Measurements from ENCODE around the gene SND1.

Gene SND1

DNA sequence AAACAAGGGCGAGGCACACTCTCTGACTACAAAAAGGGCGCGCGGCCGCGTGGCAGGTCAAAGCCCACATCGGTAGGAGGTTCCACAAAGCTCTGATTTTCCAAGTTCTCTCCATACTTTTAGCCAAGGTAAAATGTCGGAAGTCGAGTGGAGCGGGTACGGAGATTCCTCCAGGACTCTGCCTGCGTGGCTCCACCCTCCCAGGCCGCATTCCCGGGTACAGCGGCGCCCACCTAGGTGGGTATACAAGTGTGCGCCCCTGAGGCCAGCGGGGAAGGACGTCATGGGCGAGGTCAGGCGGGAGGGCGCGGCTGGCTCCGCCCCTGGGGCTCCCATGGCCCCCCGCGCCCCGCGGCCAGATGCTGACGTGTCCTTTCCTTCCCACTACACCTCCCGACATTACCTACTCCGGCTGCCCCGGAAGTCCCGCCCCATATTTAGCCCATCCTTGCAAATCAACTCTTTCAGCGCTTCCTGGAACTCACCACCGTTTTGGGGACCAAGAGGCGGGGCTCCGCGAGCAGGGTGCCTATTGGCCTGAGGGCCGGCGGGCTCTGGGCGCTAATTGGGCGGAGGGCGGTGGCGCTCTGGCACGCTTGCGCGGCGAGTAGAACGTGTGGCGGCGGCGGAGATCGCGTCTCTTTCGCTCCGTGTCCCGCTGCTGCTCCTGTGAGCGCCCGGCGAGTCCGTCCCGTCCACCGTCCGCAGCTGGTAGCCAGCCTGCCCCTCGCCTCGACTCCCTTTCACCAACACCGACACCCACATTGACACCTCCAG lies at the start of gene SND1:
Gene SND1 (plus strand): TSS at position 639 of the 777 bp plus-strand sequence. CDS start 180 bp downstream, outside the sequence.
- Histone ChIP-seq H3K9me3 (ENCODE audit: low read depth, low read length) (no peaks in the 10 kb centered on the region), H3K27ac (peak within 1 kb of the TSS; percentile 44), H3K9ac (ENCODE audit: insufficient read length) (peak within 1 kb of the TSS; percentile 84), H3K36me3 (ENCODE audit: insufficient read depth, low read length) (0 out of 2 replicates have a peak, but pooled peaks cover 9% of the 10 kb centered on the region), H3K4me3 (peak within 1 kb of the TSS; percentile 96)
- peak; percentile 89 for DNase-seq (ENCODE audit: low read depth, low spot score)
- TF ChIP-seq POLR2AphosphoS5 (IDR thresholded peaks at IDR 0.05; ENCODE audit: borderline replicate concordance, low read depth, low read length): peak; percentile 84
- TF ChIP-seq EZH2 (IDR thresholded peaks at IDR 0.05): no peak
- TF ChIP-seq FOXP2 (optimal IDR thresholded peaks at IDR 0.05; ENCODE audit: control extremely low read depth, extremely low read length, insufficient read depth): peak; percentile 56

DNA sequence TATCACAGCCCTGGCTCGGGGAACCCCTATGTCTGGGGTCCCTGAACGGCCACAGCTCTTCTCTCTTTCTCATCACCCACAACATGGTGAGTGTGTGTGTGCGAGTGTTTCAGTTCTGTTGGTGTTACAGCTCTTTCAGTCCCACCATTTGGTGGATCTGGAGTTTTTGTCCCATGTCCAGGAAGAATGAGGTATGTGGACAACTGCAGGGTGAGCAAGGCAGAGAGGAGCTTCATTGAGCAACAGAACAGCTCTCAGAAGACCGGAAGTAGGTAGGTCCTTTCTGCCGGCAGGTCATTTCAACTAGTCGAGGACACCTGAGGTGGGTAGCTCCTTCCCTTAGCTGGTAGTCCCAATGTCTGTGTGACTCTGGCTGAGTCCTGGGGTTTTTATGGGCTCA lies 43.5 kb upstream of the SND1 start:
- Histone ChIP-seq H3K36me3 (ENCODE audit: insufficient read depth, low read length) (no peaks in the 10 kb centered on the region), H3K4me3 (no peak overlapping the region), H3K9ac (ENCODE audit: insufficient read length) (no peak overlapping the region), H3K27ac (no peak overlapping the region), H3K9me3 (ENCODE audit: low read depth, low read length) (no peaks in the 10 kb centered on the region)
- DNase-seq (ENCODE audit: low read depth, low spot score): no peak
- TF ChIP-seq POLR2AphosphoS5 (IDR thresholded peaks at IDR 0.05; ENCODE audit: borderline replicate concordance, low read depth, low read length) (no peak), EZH2 (IDR thresholded peaks at IDR 0.05) (no peak), FOXP2 (optimal IDR thresholded peaks at IDR 0.05; ENCODE audit: control extremely low read depth, extremely low read length, insufficient read depth) (no peak)

DNA sequence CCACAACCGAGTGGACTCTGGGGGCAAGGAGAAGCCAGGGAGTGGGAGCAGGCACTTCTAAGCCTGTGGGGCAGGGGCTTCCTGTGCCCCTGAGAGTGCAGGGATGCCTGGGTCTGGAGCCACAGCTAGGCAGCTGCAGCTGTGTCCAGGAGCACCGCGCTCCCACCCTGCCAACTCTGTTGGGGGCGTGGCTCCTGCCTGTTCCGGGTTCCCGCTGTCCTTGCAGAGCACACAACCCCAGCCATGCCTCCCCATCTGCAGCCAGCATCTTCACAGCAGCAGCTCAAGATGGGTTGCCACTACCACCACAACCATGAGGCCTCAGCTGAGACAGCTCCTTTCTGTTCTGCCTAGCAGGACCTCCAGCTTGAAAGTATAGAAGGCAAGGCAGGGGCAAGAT lies 42.7 kb upstream of the SND1 start:
- Histone ChIP-seq H3K9ac (ENCODE audit: insufficient read length) (no peak overlapping the region), H3K4me3 (no peak overlapping the region), H3K27ac (no peak overlapping the region), H3K36me3 (ENCODE audit: insufficient read depth, low read length) (no peaks in the 10 kb centered on the region), H3K9me3 (ENCODE audit: low read depth, low read length) (no peaks in the 10 kb centered on the region)
- no peak for DNase-seq (ENCODE audit: low read depth, low spot score)
- no peak for TF ChIP-seq FOXP2 (optimal IDR thresholded peaks at IDR 0.05; ENCODE audit: control extremely low read depth, extremely low read length, insufficient read depth)
- no peak for TF ChIP-seq POLR2AphosphoS5 (IDR thresholded peaks at IDR 0.05; ENCODE audit: borderline replicate concordance, low read depth, low read length)
- TF ChIP-seq EZH2 (IDR thresholded peaks at IDR 0.05): no peak

DNA sequence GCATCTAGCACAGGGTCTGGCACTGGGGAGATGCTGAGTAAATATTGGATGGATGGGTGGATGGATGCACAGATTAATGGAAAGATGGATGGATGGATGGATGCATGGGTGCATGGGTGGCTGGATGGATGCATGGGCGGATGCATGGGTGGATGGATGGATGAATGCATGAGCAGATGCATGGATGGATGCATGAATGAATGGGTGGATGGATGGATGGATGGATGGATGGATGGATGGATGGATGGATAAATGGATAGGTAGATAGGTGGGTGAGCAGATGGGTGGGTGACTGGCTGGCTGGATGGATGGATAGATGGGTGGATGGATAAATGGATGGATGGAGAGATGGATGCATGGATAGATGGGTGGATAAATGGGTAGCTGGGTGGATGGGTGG lies 39.7 kb upstream of the SND1 start:
- TF ChIP-seq POLR2AphosphoS5 (IDR thresholded peaks at IDR 0.05; ENCODE audit: borderline replicate concordance, low read depth, low read length): no peak
- no peak for TF ChIP-seq FOXP2 (optimal IDR thresholded peaks at IDR 0.05; ENCODE audit: control extremely low read depth, extremely low read length, insufficient read depth)
- TF ChIP-seq EZH2 (IDR thresholded peaks at IDR 0.05): no peak
- no peak overlapping the region for H3K4me3 ChIP-seq
- H3K36me3 ChIP-seq (ENCODE audit: insufficient read depth, low read length): no peaks in the 10 kb centered on the region
- H3K9me3 ChIP-seq (ENCODE audit: low read depth, low read length): no peaks in the 10 kb centered on the region
- DNase-seq (ENCODE audit: low read depth, low spot score): no peak
- H3K27ac ChIP-seq: no peak overlapping the region
- no peak overlapping the region for H3K9ac ChIP-seq (ENCODE audit: insufficient read length)

DNA sequence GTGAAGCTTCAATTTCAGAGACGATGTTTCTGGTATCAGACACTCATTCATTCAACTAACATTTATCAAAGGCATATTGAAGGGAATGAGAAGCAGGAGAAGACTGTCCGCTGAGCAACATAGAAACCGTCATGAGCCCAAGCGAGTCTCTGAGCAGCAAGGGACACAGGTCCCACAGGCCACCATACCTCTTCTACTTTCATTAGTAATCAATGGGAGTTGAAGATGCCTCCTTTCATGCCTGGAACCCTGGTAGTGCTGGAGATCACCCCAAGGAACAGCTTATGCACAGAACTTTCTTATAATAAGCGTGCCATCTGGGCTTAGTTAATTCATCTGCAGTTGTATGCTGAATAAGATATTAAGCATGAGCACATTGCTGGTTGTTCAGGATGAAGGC lies 35.3 kb upstream of the SND1 start:
- Histone ChIP-seq H3K36me3 (ENCODE audit: insufficient read depth, low read length) (no peaks in the 10 kb centered on the region), H3K9me3 (ENCODE audit: low read depth, low read length) (no peaks in the 10 kb centered on the region), H3K4me3 (no peak overlapping the region), H3K27ac (no peak overlapping the region), H3K9ac (ENCODE audit: insufficient read length) (no peak overlapping the region)
- TF ChIP-seq EZH2 (IDR thresholded peaks at IDR 0.05): no peak
- no peak for TF ChIP-seq FOXP2 (optimal IDR thresholded peaks at IDR 0.05; ENCODE audit: control extremely low read depth, extremely low read length, insufficient read depth)
- no peak for TF ChIP-seq POLR2AphosphoS5 (IDR thresholded peaks at IDR 0.05; ENCODE audit: borderline replicate concordance, low read depth, low read length)
- DNase-seq (ENCODE audit: low read depth, low spot score): no peak

DNA sequence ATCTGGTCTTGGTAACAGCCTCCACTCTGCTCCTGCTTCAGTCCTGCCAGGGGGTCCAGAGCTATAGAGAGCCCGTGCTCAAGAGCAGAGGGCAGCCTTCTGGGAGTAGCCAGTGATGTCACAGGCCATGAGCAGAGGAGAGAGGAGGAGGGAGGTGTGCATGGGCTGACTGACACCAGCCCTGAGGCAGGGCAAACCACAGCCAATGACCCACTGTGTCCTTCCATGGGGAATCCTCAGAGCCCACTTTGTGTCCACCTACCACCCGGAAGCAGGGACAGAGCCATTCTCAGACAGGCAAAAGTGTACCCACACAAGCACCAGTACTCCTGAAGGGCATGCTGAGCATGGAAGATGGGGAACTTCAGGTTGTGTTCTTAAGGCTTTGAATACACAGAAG lies 34.0 kb upstream of the SND1 start, which contains the start of gene PAX4:
Gene PAX4 (minus strand): TSS at position 101 of the 400 bp plus-strand sequence. CDS start 2,214 bp downstream, outside the sequence.
- H3K4me3 ChIP-seq: no peak within 1 kb of the TSS
- no peak within 1 kb of the TSS for H3K27ac ChIP-seq
- no peak within 1 kb of the TSS for H3K9ac ChIP-seq (ENCODE audit: insufficient read length)
- no peaks in the 10 kb centered on the region for H3K36me3 ChIP-seq (ENCODE audit: insufficient read depth, low read length)
- no peaks in the 10 kb centered on the region for H3K9me3 ChIP-seq (ENCODE audit: low read depth, low read length)
- TF ChIP-seq FOXP2 (optimal IDR thresholded peaks at IDR 0.05; ENCODE audit: control extremely low read depth, extremely low read length, insufficient read depth) (no peak), EZH2 (IDR thresholded peaks at IDR 0.05) (no peak), POLR2AphosphoS5 (IDR thresholded peaks at IDR 0.05; ENCODE audit: borderline replicate concordance, low read depth, low read length) (no peak)
- DNase-seq (ENCODE audit: low read depth, low spot score): no peak

DNA sequence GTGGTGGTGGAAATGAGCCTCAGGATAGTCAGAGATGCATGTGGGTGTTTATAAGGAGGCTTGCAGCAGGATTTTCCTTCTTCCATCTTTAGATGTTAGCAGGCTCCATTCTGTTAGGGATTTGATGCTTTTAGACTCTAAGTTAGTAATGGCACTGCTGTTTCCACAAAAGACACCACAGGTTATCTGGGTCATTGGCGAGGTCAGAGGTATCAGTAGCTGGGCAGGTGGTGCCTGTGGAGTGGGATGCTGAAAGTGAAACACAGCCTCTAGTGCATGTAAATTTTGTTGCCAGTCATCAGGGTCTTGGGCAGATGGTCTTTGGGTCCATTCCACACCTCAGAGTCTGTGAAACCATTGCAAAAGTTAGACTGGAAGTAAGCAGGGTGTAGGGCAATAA lies 33.2 kb upstream of the SND1 start:
- Histone ChIP-seq H3K4me3 (no peak overlapping the region), H3K36me3 (ENCODE audit: insufficient read depth, low read length) (no peaks in the 10 kb centered on the region), H3K27ac (no peak overlapping the region), H3K9me3 (ENCODE audit: low read depth, low read length) (no peaks in the 10 kb centered on the region), H3K9ac (ENCODE audit: insufficient read length) (no peak overlapping the region)
- DNase-seq (ENCODE audit: low read depth, low spot score): no peak
- TF ChIP-seq POLR2AphosphoS5 (IDR thresholded peaks at IDR 0.05; ENCODE audit: borderline replicate concordance, low read depth, low read length) (no peak), EZH2 (IDR thresholded peaks at IDR 0.05) (no peak), FOXP2 (optimal IDR thresholded peaks at IDR 0.05; ENCODE audit: control extremely low read depth, extremely low read length, insufficient read depth) (no peak)

DNA sequence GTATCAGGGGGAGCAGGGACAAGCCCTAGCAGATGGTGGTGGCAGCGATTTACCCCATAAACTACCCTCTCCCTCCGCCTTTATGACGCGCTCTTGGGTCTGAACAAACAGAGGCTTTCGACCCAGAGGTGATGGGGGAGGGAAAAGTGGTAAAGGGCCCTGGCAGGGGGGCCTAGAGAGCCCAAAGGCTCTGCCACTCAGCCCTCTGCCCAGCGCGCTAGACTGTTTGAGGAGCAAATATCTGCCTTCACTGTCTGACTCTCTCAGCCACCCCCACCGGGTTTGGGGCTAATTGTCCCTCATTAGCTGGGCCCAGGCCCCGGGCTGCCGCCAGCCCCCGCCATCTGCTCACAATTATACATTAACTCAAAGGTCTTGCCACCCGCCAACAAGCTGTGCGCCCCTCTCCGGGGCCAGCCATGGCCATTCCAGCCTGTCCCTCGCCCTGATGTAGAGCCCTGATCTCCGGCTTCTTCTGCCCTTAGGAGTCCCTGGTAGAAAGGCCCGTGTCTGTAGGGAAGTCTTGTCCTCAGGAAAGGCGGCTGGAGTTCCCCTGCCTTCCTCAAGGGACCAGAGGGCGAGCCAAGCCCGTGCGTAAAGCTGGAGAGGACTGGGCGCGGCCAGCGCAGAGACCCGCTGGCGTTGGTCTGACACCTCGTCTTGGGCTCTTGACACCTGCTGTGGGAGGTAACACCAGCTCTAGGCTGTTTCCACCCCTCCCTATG lies 32.2 kb upstream of the SND1 start:
- no peak for DNase-seq (ENCODE audit: low read depth, low spot score)
- H3K9ac ChIP-seq (ENCODE audit: insufficient read length): no peak overlapping the region
- no peak overlapping the region for H3K27ac ChIP-seq
- no peak overlapping the region for H3K4me3 ChIP-seq
- no peak for TF ChIP-seq EZH2 (IDR thresholded peaks at IDR 0.05)
- TF ChIP-seq FOXP2 (optimal IDR thresholded peaks at IDR 0.05; ENCODE audit: control extremely low read depth, extremely low read length, insufficient read depth): no peak
- no peak for TF ChIP-seq POLR2AphosphoS5 (IDR thresholded peaks at IDR 0.05; ENCODE audit: borderline replicate concordance, low read depth, low read length)
- no peaks in the 10 kb centered on the region for H3K36me3 ChIP-seq (ENCODE audit: insufficient read depth, low read length)
- no peaks in the 10 kb centered on the region for H3K9me3 ChIP-seq (ENCODE audit: low read depth, low read length)
